Islet precursor cell (in vitro differentiated cells): ENCODE data around the gene IMP3.

ENCODE experiments used
- DNase-seq: peaks from one replicate; pipeline ENCODE4 v3.0.0-alpha.2; 2018

IMP3 gene

GRCh38 chr15:75616766-75617165, 23.3 kb downstream of the IMP3 start:
- DNase-seq, result no peak

GRCh38 chr15:75606711-75607699, 33.0 kb downstream of the IMP3 start:
- DNase-seq, result no peak

- DNase-seq, result no peak
These were observed 34.0 kb downstream of the IMP3 start for GRCh38 chr15:75606026-75606425.

- no peak for DNase-seq
These were observed 40.6 kb downstream of the IMP3 start for GRCh38 chr15:75599401-75599800.

GRCh38 chr15:75598361-75598760, 41.7 kb downstream of the IMP3 start:
- no peak for DNase-seq

GRCh38 chr15:75597667-75598341, 42.2 kb downstream of the IMP3 start:
- DNase-seq, result no peak

GRCh38 chr15:75596703-75597345, 43.2 kb downstream of the IMP3 start:
- DNase-seq, result no peak

- no peak for DNase-seq
These were observed 45.7 kb downstream of the IMP3 start for GRCh38 chr15:75594276-75594675.

- no peak for DNase-seq
These were observed 48.2 kb downstream of the IMP3 start for GRCh38 chr15:75591655-75592364.

- DNase-seq, result no peak
These were observed 49.8 kb downstream of the IMP3 start for GRCh38 chr15:75590239-75590638.
